Fibroblast of the aortic adventitia (primary cell): ENCODE measurements around the gene TRIM38. TPM values are rescaled to one million over a fixed set of nuclear protein-coding genes. Genes with fewer than 3 reads are reported as not detected.

Experiments used
- DNase-seq: peaks from one replicate; pipeline ENCODE4 v3.0.0-alpha.2; 2010; ENCODE audit warnings: low read depth
- H3K4me3 ChIP-seq: 2 replicates; pipeline ENCODE4 v1.5.1; 2011; ENCODE audit warnings: low read depth, mild to moderate bottlenecking, control low read depth, low read length, moderate library complexity
- total RNA-seq: library from RNA; depleted of rRNA; stranded (reverse); fragments of >200 nt; gene quantifications from 2 replicates; pipeline ENCODE4 v1.2.3, GENCODE V29; 2012; ENCODE audit warnings: low replicate concordance
- TF ChIP-seq, protein P1 (sequence below): IDR thresholded peaks from 2 replicates; pipeline ENCODE4 v1.5.1; 2011; ENCODE audit warnings: mild to moderate bottlenecking, low read length, control low read depth, inconsistent platforms; ENCODE audit not compliant: insufficient read depth

TRIM38 gene
- total RNA-seq, 1 donor, result 12.0 TPM

DNA sequence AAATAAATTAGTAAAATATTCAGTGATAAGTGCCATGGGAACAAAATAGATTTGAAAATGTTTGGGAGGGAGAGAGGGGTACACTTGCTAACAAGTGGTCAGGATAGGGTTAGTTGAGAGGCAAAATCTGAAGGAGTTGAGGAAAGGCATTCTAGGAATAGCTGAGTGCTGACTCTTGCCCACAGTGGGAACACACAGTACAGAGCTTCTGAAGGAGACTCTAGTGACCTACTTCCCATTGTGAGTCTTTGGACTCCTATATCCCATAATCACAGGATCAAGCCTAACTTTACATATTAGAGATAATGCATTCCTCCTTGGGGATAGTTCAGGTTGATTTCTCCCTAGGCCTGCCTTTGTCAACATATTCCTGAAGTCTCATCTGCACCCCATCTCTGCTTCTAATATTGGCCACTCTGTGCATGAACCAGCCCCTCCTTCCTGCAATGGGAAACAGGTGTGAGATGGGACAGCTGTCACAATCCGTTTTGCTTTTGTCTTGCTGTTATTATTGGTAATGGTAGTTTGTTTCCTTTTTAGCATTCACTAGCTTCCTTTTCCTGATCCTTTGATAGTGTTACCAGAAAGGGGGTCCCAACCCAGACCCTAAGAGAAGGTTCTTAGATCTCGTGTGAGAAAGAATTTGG lies 2.6 kb upstream of the TRIM38 start:
- DNase-seq, result no peak
- no peak overlapping the region for H3K4me3 ChIP-seq
- TF ChIP-seq, protein P1, sequence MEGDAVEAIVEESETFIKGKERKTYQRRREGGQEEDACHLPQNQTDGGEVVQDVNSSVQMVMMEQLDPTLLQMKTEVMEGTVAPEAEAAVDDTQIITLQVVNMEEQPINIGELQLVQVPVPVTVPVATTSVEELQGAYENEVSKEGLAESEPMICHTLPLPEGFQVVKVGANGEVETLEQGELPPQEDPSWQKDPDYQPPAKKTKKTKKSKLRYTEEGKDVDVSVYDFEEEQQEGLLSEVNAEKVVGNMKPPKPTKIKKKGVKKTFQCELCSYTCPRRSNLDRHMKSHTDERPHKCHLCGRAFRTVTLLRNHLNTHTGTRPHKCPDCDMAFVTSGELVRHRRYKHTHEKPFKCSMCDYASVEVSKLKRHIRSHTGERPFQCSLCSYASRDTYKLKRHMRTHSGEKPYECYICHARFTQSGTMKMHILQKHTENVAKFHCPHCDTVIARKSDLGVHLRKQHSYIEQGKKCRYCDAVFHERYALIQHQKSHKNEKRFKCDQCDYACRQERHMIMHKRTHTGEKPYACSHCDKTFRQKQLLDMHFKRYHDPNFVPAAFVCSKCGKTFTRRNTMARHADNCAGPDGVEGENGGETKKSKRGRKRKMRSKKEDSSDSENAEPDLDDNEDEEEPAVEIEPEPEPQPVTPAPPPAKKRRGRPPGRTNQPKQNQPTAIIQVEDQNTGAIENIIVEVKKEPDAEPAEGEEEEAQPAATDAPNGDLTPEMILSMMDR, result no peak

DNA sequence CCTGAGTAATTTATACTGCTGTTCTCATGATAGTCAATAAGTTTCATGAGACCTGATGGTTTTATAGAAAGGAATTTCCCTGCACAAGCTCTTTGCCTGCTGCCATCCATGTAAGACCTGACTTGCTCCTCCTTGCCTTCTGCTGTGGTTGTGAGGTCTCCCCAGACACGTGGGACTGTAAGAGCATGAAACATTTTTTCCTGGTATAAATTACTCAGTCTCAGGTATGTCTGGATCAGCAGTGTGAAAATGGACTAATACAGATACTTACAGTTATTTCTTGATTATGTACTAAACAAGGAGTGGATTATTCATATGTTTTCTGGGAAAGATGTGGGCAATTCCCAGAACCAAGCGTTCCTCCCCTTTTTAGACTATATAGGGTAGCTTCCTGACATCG lies 1.9 kb upstream of the TRIM38 start:
- no peak for DNase-seq
- TF ChIP-seq, protein P1, result no peak
- no peak overlapping the region for H3K4me3 ChIP-seq

DNA sequence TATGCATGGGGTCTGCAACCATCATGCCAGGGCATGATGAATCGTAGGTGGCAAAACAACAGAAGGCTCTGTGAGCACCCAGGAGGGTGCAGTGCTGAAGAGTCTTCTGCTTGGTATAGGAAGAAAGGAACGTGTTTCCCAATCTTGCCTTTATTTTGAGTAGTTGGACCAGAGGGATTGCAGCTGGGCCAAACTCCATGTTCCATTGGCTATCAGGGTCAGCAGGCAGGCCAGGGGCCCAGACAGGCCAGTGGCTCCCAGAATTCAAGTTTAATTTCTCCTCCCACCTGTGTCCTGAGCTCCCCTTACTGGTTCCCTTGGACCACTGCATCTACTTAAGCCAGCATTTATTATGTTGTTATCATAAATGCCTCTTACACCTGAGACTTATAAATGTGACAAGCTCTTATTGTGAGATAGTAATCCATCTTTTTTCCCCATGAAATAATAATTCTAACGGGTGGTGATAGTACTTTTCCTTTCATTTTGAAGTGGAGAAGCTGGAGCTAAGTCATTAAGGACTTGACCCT lies 918 bp upstream of the TRIM38 start:
- peak; percentile 15 for DNase-seq
- H3K4me3 ChIP-seq, result peak overlapping the region; percentile 91
- TF ChIP-seq, protein P1, result peak; percentile 12

- H3K4me3 ChIP-seq, result peak overlapping the region; percentile 91
- DNase-seq, result peak; percentile 27
- TF ChIP-seq, protein P1, result no peak
Observed at GRCh38 chr6:25963426-25964123, 973 bp downstream of the TRIM38 start.

DNA sequence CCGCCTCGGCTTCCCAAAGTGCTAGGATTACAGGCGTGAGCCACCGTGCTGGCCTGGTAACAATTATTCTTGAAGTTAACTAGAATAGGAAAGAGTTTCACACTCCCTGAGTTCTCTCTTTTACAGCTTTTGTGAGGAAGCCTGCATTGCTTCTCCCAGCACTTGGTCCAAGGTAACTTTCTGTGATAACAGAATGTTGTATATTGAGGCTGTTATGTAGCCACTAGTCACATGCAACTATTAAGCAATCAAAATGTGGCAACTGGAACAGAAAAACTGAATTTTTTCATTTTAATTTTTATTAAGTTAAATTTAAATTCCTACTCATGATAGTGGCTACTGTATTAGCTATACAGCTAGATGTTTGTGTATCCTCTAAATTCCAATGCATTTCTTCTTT lies 2.5 kb downstream of the TRIM38 start:
- TF ChIP-seq, protein P1, result no peak
- no peak for DNase-seq
- H3K4me3 ChIP-seq, result no peak overlapping the region

DNA sequence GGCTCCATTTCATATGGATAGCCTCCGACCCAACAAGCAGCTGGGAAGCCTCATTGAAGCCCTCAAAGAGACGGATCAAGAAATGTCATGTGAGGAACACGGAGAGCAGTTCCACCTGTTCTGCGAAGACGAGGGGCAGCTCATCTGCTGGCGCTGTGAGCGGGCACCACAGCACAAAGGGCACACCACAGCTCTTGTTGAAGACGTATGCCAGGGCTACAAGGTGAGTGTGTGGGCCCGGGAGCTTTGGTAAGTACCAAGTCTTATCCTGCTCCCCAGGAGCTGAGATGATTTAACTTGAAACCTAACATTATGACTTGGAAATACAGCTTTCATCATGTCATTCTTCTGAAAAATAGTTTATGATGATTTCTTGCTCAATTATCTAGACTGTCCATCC lies 4.1 kb downstream of the TRIM38 start:
- TF ChIP-seq, protein P1, result no peak
- no peak for DNase-seq
- H3K4me3 ChIP-seq, result no peak overlapping the region
